Spleen (tissue), 11 donors: Measurements from ENCODE around the gene PRR29. TPM values are rescaled to one million over a fixed set of nuclear protein-coding genes. Genes with fewer than 3 reads are reported as not detected.

Experiments used
- DNase-seq: peaks from one replicate; pipeline ENCODE4 v3.0.0-alpha.2; 2020
- H3K27ac ChIP-seq, 8 donors: fragments of 200-600 bp; sonication (generic) in 7 of 8; 1 replicate in 4 of 8; 2 replicates in 4 of 8; pipeline versions ENCODE4 v1.5.0 to v1.8.0; 2016 to 2021; ENCODE audit warnings: inconsistent platforms in 4 of 8, mild to moderate bottlenecking in 4 of 8, moderate library complexity in 1 of 8
- H3K27me3 ChIP-seq, 7 donors: fragments of 200-600 bp; sonication (generic) in 6 of 7; replicated peaks in 1 of 7; 1 replicate in 4 of 7; 2 replicates in 3 of 7; pipeline versions ENCODE4 v1.5.0 to v1.8.0; 2016 to 2021; ENCODE audit warnings: inconsistent platforms in 3 of 7, mild to moderate bottlenecking in 1 of 7
- H3K36me3 ChIP-seq, 6 donors: fragments of 200-600 bp; sonication (generic) in 5 of 6; 1 replicate in 4 of 6; 2 replicates in 2 of 6; pipeline versions ENCODE4 v1.5.0 to v1.8.0; 2016 to 2021; ENCODE audit warnings: inconsistent platforms in 2 of 6
- H3K4me1 ChIP-seq, 6 donors: fragments of 200-600 bp; sonication (generic) in 5 of 6; 1 replicate in 3 of 6; 2 replicates in 3 of 6; pipeline versions ENCODE4 v1.5.0 to v1.8.0; 2016 to 2021; ENCODE audit warnings: inconsistent platforms in 3 of 6
- H3K4me3 ChIP-seq, 8 donors: fragments of 200-600 bp; sonication (generic) in 7 of 8; 1 replicate in 4 of 8; 2 replicates in 4 of 8; pipeline versions ENCODE4 v1.5.0 to v1.8.0; 2016 to 2021; ENCODE audit warnings: inconsistent platforms in 4 of 8, mild to moderate bottlenecking in 4 of 8, moderate library complexity in 2 of 8
- H3K9me3 ChIP-seq, 8 donors: fragments of 200-600 bp; sonication (generic) in 7 of 8; 1 replicate in 4 of 8; 2 replicates in 4 of 8; pipeline versions ENCODE4 v1.5.0 to v1.8.0; 2016 to 2021; ENCODE audit warnings: inconsistent platforms in 4 of 8
- POLR2A ChIP-seq, 3 donors: fragments of 450-650 bp; IDR thresholded peaks; one replicate each; pipeline ENCODE4 v1.5.1; 2017; ENCODE audit warnings: antibody characterized with exemption in 3 of 3, mild to moderate bottlenecking in 1 of 3
- POLR2AphosphoS5 ChIP-seq, 3 donors: sonication (generic); formaldehyde crosslinking; IDR thresholded peaks; one replicate each; pipeline ENCODE4 v1.5.1; 2017; ENCODE audit warnings: antibody characterized with exemption in 3 of 3
- WGBS, 5 donors: extraction: QIAGEN DNeasy Blood & Tissue Kit in 3 of 5; methylation state at CpG; one replicate each; pipeline versions ENCODE4 v1.1.5 to v1.1.7; 2013 to 2018; 5-methylcytosine and 5-hydroxymethylcytosine counted together
- intact Hi-C: fragments of 100-400 bp; cut with DNase I; formaldehyde crosslinking; loops from one replicate; pipeline ENCODE4 v1.15.0; 2023; ENCODE audit warnings: low total_unique reads
- polyA plus RNA-seq, 3 donors: library from polyadenylated mRNA; stranded (reverse); fragments of 200-250 nt; gene quantifications; one replicate each; pipeline ENCODE4 v1.2.1, GENCODE V29; 2013
- total RNA-seq, 7 donors: library from RNA; depleted of rRNA in 3 of 7; stranded (reverse); fragments of >200 nt in 3 of 7; fragmentation: NEBNext Ultra II Directional in 4 of 7; extraction: Animal tissue kit (Norgen Biotek cat#: 25700) in 4 of 7; gene quantifications; one replicate each; pipeline versions ENCODE4 v1.1.0 to v1.2.1, GENCODE V29; 2016 to 2021
- TF ChIP-seq, protein P1 (sequence below), 11 experiments: fragments of 200-600 bp in 7 of 11; fragments of 450-650 bp in 4 of 11; sonication (generic) in 4 of 11; IDR thresholded peaks in 8 of 11; conservative IDR thresholded peaks in 3 of 11; 1 replicate in 7 of 11; 2 replicates in 4 of 11; pipeline versions ENCODE4 v1.4.0 to v1.8.0; 2016 to 2021; ENCODE audit warnings: antibody characterized with exemption in 11 of 11, inconsistent platforms in 4 of 11, mild to moderate bottlenecking in 1 of 11
- donor health status: healthy with polysubstance abuse.
- donor health status: DM: no; HTN: no; CAD: no; lungs with moderate emphysema.
- donor health status: DM: no; HTN: no; CAD: no.
- donor health status: Bipolar disorder and iron deficiency.
- donor health status: healthy.
- donor health status: DM: no; HTN: no; CAD: no.
- donor health status: DM: yes; HTN: yes; CAD: no.

Gene PRR29
- total and polyA plus RNA-seq, 10 donors: 0.65 to 9.1 (median 3.4) TPM

- TF ChIP-seq, protein P1, sequence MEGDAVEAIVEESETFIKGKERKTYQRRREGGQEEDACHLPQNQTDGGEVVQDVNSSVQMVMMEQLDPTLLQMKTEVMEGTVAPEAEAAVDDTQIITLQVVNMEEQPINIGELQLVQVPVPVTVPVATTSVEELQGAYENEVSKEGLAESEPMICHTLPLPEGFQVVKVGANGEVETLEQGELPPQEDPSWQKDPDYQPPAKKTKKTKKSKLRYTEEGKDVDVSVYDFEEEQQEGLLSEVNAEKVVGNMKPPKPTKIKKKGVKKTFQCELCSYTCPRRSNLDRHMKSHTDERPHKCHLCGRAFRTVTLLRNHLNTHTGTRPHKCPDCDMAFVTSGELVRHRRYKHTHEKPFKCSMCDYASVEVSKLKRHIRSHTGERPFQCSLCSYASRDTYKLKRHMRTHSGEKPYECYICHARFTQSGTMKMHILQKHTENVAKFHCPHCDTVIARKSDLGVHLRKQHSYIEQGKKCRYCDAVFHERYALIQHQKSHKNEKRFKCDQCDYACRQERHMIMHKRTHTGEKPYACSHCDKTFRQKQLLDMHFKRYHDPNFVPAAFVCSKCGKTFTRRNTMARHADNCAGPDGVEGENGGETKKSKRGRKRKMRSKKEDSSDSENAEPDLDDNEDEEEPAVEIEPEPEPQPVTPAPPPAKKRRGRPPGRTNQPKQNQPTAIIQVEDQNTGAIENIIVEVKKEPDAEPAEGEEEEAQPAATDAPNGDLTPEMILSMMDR (IDR thresholded peaks at IDR 0.05 in 8 of 11, conservative IDR thresholded peaks at IDR 0.05 in 3 of 11): no peak
- peak in 1 of 3 donors; percentile 3 for TF ChIP-seq POLR2AphosphoS5 (IDR thresholded peaks at IDR 0.05)
- Histone ChIP-seq H3K4me1 (peaks cover 8 to 73% (median 51%) of the 10 kb centered on the region in 6 donors), H3K36me3 (peaks cover 0 to 11% (median 5%) of the 10 kb centered on the region in 6 donors), H3K4me3 (peak overlapping the region in 7 of 8 donors; percentile 60 to 82 (median 70)), H3K27me3 (peaks cover 0 to 26% (median 0%) of the 10 kb centered on the region in 7 donors), H3K9me3 (no peaks in the 10 kb centered on the region), H3K27ac (peak overlapping the region in 7 of 8 donors; percentile 35 to 82 (median 73))
- DNase-seq: peak; percentile 80
- 17 to 36% (median 19%) methylated on average over 16 to 19 of the region's 19 CpGs for WGBS, 5 donors
- intact Hi-C loops: no loop called here
These were observed 656 bp upstream of the PRR29 start for GRCh38 chr17:63997341-63998048.

DNA sequence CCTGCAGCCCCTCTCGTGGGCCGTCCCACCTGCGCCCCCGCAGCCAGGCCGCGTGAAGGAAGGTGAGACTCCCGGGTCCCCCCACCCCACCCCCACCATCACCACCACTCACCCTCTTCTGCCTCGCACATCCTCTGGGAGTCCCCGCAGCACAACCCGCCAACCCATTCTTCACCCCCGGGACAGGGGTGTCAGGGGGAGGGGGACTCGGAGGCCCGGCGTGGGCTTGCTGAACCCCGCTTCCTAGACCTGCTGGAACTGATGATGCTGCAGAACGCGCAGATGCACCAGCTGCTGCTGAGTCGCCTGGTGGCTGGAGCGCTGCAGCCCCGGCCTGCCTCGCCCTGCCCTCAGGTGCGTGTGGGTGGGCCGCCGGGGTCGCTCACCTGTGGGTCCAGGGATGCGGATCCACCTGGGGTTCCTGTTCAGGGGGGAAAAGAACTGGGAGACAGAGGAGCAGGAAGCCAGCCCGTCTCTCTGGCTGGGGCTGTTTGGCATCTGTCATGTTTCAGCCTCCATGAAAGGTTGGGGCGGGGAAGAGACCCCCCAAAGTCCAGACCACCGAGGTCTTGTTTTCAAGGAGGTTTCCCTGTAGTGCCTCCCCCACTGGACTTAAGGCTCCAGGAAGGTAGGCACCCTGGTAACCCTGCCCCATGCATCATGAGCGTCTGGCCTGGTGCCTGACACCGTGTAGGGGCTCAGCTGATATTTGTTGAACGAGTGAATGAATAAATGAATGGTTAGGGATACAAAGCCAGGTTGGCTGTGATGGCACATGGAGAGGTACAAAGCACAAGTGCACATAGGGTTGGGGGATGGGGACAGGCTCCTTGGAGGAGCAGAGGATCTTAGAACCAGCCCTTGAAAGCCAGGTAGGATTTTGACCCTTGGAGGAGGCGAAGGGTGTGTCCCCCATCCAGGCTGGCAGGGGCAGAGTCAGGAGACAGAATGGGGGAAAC lies 849 bp downstream of the PRR29 start:
- Histone ChIP-seq H3K27ac (peak overlapping the region in 6 of 8 donors; percentile 35 to 82 (median 76)), H3K4me3 (peak overlapping the region; percentile 60 to 82 (median 72)), H3K36me3 (peaks cover 0 to 26% (median 20%) of the 10 kb centered on the region in 6 donors), H3K9me3 (no peaks in the 10 kb centered on the region), H3K4me1 (peaks cover 8 to 76% (median 52%) of the 10 kb centered on the region in 6 donors), H3K27me3 (peaks cover 0 to 26% (median 0%) of the 10 kb centered on the region in 7 donors)
- DNase-seq: peak; percentile 81
- TF ChIP-seq POLR2AphosphoS5 (IDR thresholded peaks at IDR 0.05): no peak
- TF ChIP-seq, protein P1 (IDR thresholded peaks at IDR 0.05 in 8 of 11, conservative IDR thresholded peaks at IDR 0.05 in 3 of 11): no peak
- intact Hi-C loops: no loop called here
- WGBS, 5 donors: 16 to 23% (median 18%) methylated on average over 23 to 33 of the region's 33 CpGs

DNA sequence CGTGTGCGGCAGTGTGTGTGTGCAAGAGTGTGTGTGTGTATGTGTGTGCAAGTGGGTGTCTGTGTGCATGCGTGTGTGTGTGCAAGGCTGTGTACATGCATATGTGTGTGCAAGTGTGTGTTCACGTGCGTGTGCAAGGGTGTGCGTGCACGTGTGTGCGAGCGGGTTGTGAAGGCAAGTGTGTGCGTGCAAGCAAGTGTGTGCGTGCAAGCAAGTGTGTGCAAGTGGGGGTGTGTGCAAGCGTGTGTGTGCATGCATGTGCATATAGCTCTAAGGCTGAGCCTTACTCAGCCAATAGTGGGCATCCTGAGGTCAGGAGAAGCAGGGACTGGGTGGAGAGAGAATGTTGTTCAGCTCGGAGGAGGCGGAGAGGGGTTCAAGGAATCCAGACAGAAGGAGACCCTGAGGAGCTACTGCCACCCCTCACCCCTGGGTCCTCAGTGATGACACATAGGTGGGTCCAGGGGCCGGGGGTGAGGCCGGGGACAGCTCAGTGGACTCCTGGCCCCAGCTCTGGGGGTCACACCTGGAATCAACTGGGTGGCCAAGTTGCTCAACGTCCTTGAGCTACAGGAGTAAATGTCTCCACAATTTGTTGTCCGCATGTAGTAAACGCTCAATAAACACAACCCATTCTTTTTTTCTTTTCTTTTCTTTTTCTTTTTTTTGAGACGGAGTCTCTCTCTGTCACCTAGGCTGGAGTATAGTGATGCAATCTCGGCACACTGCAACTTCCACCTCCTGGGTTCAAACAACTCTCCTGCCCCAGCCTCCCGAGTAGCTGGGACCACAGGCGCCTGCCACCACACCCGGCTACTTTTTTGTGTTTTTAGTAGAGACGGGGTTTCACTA lies 1.8 kb downstream of the PRR29 start:
- Histone ChIP-seq H3K27ac (peak overlapping the region in 3 of 8 donors; percentile 5 to 82 (median 80)), H3K9me3 (no peaks in the 10 kb centered on the region), H3K36me3 (peaks cover 0 to 35% (median 28%) of the 10 kb centered on the region in 6 donors), H3K4me3 (peak overlapping the region in 3 of 8 donors; percentile 60 to 82 (median 66)), H3K4me1 (peaks cover 8 to 81% (median 55%) of the 10 kb centered on the region in 6 donors), H3K27me3 (peaks cover 0 to 26% (median 0%) of the 10 kb centered on the region in 7 donors)
- TF ChIP-seq POLR2AphosphoS5 (IDR thresholded peaks at IDR 0.05) (peak; percentile 72 to 73 (median 72)), POLR2A (IDR thresholded peaks at IDR 0.05) (no peak)
- TF ChIP-seq, protein P1 (IDR thresholded peaks at IDR 0.05 in 8 of 11, conservative IDR thresholded peaks at IDR 0.05 in 3 of 11): no peak
- 75 to 85% (median 78%) methylated on average over 25 of the region's 25 CpGs for WGBS, 5 donors
- peak; percentile 75 for DNase-seq
- intact Hi-C loops: no loop called here
